K562 (cell line): ENCODE measurements around the gene MEFV. TPM values are rescaled to one million over a fixed set of nuclear protein-coding genes. Genes with fewer than 3 reads are reported as not detected.

Source experiments
- CCNT2 ChIP-seq: IDR thresholded peaks from 2 replicates; pipeline ENCODE4 v1.6.1; 2011; ENCODE audit warnings: borderline replicate concordance, low read depth, mild to moderate bottlenecking, moderate library complexity, mixed read lengths, low read length; ENCODE audit not compliant: insufficient read length; ENCODE audit errors: extremely low read depth
- E2F3 ChIP-seq: fragments of 250-450 bp; sonication (Bioruptor Pico); IDR thresholded peaks from 2 replicates; pipeline ENCODE4 v1.4.0; 2020; ENCODE audit warnings: mild to moderate bottlenecking
- ETV6 ChIP-seq, 3 experiments: fragments of 150-350 bp in 1 of 3; sonication (generic) in 1 of 3; formaldehyde crosslinking in 1 of 3; IDR thresholded peaks; 2 replicates each; pipeline versions ENCODE4 v1.6.1 to v1.8.0; 2014 to 2022; ENCODE audit warnings: borderline replicate concordance in 2 of 3, low read depth in 2 of 3, antibody characterized with exemption in 1 of 3, low read length in 1 of 3, mild to moderate bottlenecking in 1 of 3, missing genetic modification reagents in 1 of 3
- FOXJ2 ChIP-seq: fragments of 200-800 bp; sonication (Bioruptor generic); IDR thresholded peaks from 2 replicates; pipeline ENCODE4 v1.6.1; 2016; ENCODE audit warnings: missing genetic modification characterization, missing compliant biosample characterization
- HDGF ChIP-seq: fragments of 450-650 bp; IDR thresholded peaks from 2 replicates; pipeline ENCODE4 v1.6.1; 2016
- MTA1 ChIP-seq: fragments of 450-650 bp; IDR thresholded peaks from 2 replicates; pipeline ENCODE4 v1.6.1; 2017; ENCODE audit warnings: borderline replicate concordance
- SAFB ChIP-seq: fragments of 200-400 bp; formaldehyde crosslinking; IDR thresholded peaks from 2 replicates; pipeline ENCODE4 v1.6.1; 2017; ENCODE audit warnings: low read depth, low read length, borderline replicate concordance
- SLC30A9 ChIP-seq: fragments of 250-450 bp; sonication (Bioruptor Pico); IDR thresholded peaks from 2 replicates; pipeline ENCODE4 v1.8.0; 2022; ENCODE audit warnings: mild to moderate bottlenecking, moderate library complexity
- SRF ChIP-seq, 2 experiments: fragments of 250-450, 450-650 bp in 1 of 2; sonication (Bioruptor Pico) in 1 of 2; sonication (generic) in 1 of 2; formaldehyde crosslinking; IDR thresholded peaks; 2 replicates each; pipeline versions ENCODE4 v1.5.0 to v1.5.1; 2020 to 2022; ENCODE audit warnings: mild to moderate bottlenecking in 1 of 2, missing genetic modification reagents in 1 of 2
- TGIF2 ChIP-seq: sonication (generic); formaldehyde crosslinking; IDR thresholded peaks from 2 replicates; pipeline ENCODE4 v1.8.1; 2022; ENCODE audit warnings: mild to moderate bottlenecking, missing genetic modification reagents, moderate library complexity
- ZBTB1 ChIP-seq: sonication (generic); formaldehyde crosslinking; IDR thresholded peaks from 2 replicates; pipeline ENCODE4 v1.8.1; 2023; ENCODE audit warnings: missing genetic modification reagents, low read depth, mild to moderate bottlenecking, borderline replicate concordance
- ZNF134 ChIP-seq: fragments of 250-450 bp; sonication (Bioruptor Pico); conservative IDR thresholded peaks from 2 replicates; pipeline ENCODE4 v1.4.0; 2020
- ZNF165 ChIP-seq: fragments of 250-450 bp; sonication (Bioruptor Pico); IDR thresholded peaks from 2 replicates; pipeline ENCODE4 v1.4.0; 2020; ENCODE audit warnings: borderline replicate concordance
- ZNF184 ChIP-seq: sonication (generic); formaldehyde crosslinking; IDR thresholded peaks from 2 replicates; pipeline ENCODE4 v1.5.0; 2020; ENCODE audit warnings: missing genetic modification reagents
- ZNF408 ChIP-seq: fragments of 250-450 bp; sonication (Bioruptor Pico); IDR thresholded peaks from 2 replicates; pipeline ENCODE4 v1.4.0; 2020; ENCODE audit warnings: low read depth, mild to moderate bottlenecking, moderate library complexity
- ZNF41 ChIP-seq: fragments of 250-450 bp; sonication (Bioruptor Pico); conservative IDR thresholded peaks from 2 replicates; pipeline ENCODE4 v1.4.0; 2020; ENCODE audit warnings: mild to moderate bottlenecking
- ZNF589 ChIP-seq: fragments of 200-800 bp; sonication (Bioruptor generic); IDR thresholded peaks from 2 replicates; pipeline ENCODE4 v1.6.1; 2016; ENCODE audit warnings: low read depth, missing genetic modification characterization, missing compliant biosample characterization
- polyA plus RNA-seq, 8 experiments: library from polyadenylated mRNA; depleted of rRNA in 4 of 8; stranded (reverse) in 5 of 8; unstranded in 3 of 8; fragments of >200 nt; fragmentation: Nextera tagmentation in 2 of 8; fragmentation: Illumina TruSeq in 1 of 8; extraction: Ambion mirVana in 2 of 8; extraction: Trizol in 1 of 8; gene quantifications; 2 replicates each; pipeline versions ENCODE4 v1.2.1 to v1.2.3, GENCODE V29; 2011 to 2014; ENCODE audit warnings: inconsistent platforms in 1 of 8, missing spikeins in 1 of 8
- total RNA-seq, 7 experiments: library from RNA; depleted of rRNA in 6 of 7; stranded (reverse); fragments of >200 nt in 6 of 7; fragmentation: Illumina TruSeq in 2 of 7; extraction: Trizol in 2 of 7; gene quantifications; 2 replicates each; pipeline versions ENCODE4 v1.2.1 to v1.2.3, GENCODE V29; 2011 to 2021; ENCODE audit warnings: low replicate concordance in 1 of 7
- TF ChIP-seq, protein P1 (sequence below): IDR thresholded peaks from 3 replicates; pipeline ENCODE4 v1.6.1; 2011; ENCODE audit warnings: borderline replicate concordance, mild to moderate bottlenecking; ENCODE audit not compliant: insufficient read length, insufficient read depth
- TF ChIP-seq, protein P2 (sequence below): sonication (generic); formaldehyde crosslinking; IDR thresholded peaks from 2 replicates; pipeline ENCODE4 v1.8.1; 2023; ENCODE audit warnings: mild to moderate bottlenecking, missing genetic modification reagents
- TF ChIP-seq, protein P3 (sequence below): fragments of 450-650 bp; IDR thresholded peaks from 2 replicates; pipeline ENCODE4 v1.7.0; 2016; ENCODE audit warnings: borderline replicate concordance

MEFV gene
- total and polyA plus RNA-seq, 9 of the 15 experiments (the other 6 are each of a cell fraction or from before 2014, with no cell fraction given): 0.14 TPM; not detected in 8

DNA sequence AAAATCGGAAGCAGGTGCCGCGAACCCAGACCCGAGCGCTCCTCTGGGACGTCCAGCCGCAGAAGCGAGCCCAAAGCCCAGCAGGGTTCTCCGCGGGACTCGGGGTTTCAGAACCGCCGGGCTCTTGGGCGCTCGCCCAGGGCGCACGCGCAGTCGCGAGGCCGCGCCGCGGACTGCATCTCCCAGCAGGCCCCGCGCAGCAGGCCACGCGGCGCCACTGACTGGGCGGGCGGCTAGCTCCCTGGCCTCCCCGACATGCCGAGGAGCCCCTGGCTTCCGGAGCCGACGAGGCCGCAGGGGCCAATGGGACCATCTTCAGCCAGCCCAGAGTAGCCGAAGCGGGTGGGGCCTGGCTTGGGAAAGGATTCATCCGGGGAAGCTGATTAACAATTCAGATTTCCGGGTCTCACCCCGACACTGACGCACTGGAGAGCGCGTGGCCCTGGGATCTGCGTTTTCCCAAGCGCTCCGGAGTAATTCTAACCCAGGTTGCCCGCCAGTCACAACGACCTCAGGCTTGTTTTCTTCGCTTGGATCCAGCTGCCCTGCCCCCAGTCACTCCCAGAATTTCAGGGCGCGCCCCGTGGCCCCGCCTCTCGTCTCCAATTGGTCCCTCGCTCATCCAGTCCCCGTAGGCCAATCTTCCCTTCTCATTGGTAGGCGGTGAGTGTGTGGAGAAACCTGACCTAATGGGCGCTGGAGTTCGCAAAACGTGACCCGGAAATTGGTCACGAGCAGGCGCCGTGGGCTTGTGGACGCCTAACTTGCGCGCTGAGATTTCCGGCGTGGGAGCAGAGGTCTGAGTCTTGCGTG is 26.5 kb upstream of the MEFV start, which contains the start of gene ZNF263 (continued):
- TF ChIP-seq ZBTB1 (no peak), SRF (CRISPR knock-in tag; IDR thresholded peaks at IDR 0.05) (peak in 1 of 2 experiments; percentile 61; a peak in 1 of 4 replicates), ZNF41 (0 out of 2 replicates have a peak, but pooled peaks have one; percentile 5), ETV6 (IDR thresholded peaks at IDR 0.05; ENCODE audit: borderline replicate concordance in 1 of 2, low read depth in 2 of 2, low read length in 1 of 2) (no peak), ETV6 (CRISPR knock-in tag; IDR thresholded peaks at IDR 0.05; ENCODE audit: borderline replicate concordance) (no peak), SLC30A9 (CRISPR knock-in tag) (no peak), HDGF (no peak), SAFB (peak; percentile 95), E2F3 (CRISPR knock-in tag) (peak; percentile 69; the same call in 1 of the 2 replicates), MTA1 (peak; percentile 99), FOXJ2 (tag) (peak; percentile 89), ZNF589 (CRISPR knock-in tag) (no peak), ZNF184 (no peak), ZNF165 (CRISPR knock-in tag) (no peak), TGIF2 (CRISPR knock-in tag) (no peak), CCNT2 (peak; percentile 55), ZNF408 (CRISPR knock-in tag) (no peak), ZNF134 (CRISPR knock-in tag) (no peak)
- TF ChIP-seq, protein P1, sequence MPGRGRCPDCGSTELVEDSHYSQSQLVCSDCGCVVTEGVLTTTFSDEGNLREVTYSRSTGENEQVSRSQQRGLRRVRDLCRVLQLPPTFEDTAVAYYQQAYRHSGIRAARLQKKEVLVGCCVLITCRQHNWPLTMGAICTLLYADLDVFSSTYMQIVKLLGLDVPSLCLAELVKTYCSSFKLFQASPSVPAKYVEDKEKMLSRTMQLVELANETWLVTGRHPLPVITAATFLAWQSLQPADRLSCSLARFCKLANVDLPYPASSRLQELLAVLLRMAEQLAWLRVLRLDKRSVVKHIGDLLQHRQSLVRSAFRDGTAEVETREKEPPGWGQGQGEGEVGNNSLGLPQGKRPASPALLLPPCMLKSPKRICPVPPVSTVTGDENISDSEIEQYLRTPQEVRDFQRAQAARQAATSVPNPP: no peak
- TF ChIP-seq, protein P2, sequence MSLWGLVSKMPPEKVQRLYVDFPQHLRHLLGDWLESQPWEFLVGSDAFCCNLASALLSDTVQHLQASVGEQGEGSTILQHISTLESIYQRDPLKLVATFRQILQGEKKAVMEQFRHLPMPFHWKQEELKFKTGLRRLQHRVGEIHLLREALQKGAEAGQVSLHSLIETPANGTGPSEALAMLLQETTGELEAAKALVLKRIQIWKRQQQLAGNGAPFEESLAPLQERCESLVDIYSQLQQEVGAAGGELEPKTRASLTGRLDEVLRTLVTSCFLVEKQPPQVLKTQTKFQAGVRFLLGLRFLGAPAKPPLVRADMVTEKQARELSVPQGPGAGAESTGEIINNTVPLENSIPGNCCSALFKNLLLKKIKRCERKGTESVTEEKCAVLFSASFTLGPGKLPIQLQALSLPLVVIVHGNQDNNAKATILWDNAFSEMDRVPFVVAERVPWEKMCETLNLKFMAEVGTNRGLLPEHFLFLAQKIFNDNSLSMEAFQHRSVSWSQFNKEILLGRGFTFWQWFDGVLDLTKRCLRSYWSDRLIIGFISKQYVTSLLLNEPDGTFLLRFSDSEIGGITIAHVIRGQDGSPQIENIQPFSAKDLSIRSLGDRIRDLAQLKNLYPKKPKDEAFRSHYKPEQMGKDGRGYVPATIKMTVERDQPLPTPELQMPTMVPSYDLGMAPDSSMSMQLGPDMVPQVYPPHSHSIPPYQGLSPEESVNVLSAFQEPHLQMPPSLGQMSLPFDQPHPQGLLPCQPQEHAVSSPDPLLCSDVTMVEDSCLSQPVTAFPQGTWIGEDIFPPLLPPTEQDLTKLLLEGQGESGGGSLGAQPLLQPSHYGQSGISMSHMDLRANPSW (CRISPR knock-in tag): no peak; the same call in 1 of the 2 replicates
- TF ChIP-seq, protein P3, sequence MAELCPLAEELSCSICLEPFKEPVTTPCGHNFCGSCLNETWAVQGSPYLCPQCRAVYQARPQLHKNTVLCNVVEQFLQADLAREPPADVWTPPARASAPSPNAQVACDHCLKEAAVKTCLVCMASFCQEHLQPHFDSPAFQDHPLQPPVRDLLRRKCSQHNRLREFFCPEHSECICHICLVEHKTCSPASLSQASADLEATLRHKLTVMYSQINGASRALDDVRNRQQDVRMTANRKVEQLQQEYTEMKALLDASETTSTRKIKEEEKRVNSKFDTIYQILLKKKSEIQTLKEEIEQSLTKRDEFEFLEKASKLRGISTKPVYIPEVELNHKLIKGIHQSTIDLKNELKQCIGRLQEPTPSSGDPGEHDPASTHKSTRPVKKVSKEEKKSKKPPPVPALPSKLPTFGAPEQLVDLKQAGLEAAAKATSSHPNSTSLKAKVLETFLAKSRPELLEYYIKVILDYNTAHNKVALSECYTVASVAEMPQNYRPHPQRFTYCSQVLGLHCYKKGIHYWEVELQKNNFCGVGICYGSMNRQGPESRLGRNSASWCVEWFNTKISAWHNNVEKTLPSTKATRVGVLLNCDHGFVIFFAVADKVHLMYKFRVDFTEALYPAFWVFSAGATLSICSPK: no peak
